Caco-2 (cell line): ENCODE results near the gene MAP2K5. TPM values are rescaled to one million over a fixed set of nuclear protein-coding genes. Genes with fewer than 3 reads are reported as not detected.

Source experiments
- BruUV-seq: library from RNA; stranded (reverse); fragments of 400-500 nt; replicated peaks from 2 replicates; lab custom pipeline; 2021; lab: Mats Ljungman, UMichigan
- CTCF ChIA-PET: fragments of 300-600 bp; sonication (Branson Sonifier 250); formaldehyde crosslinking; loops from one replicate; lab custom pipeline; 2022; ENCODE audit warnings: antibody characterized with exemption; lab: Charles Lee
- POLR2A ChIA-PET: fragments of 300-600 bp; sonication (Branson Sonifier 250); formaldehyde crosslinking; loops from one replicate; lab custom pipeline; 2022; ENCODE audit warnings: antibody characterized with exemption; lab: Charles Lee
- DNase-seq, 2 experiments: peaks; one replicate each; pipeline versions ENCODE4 v3.0.0 to v3.0.0-alpha.2; 2020 to 2022
- H3K27me3 ChIP-seq: replicated peaks from 2 replicates; pipeline ENCODE4 v1.6.0; 2011; ENCODE audit warnings: low read length; ENCODE audit not compliant: control insufficient read depth, insufficient read depth
- H3K36me3 ChIP-seq: 2 replicates; pipeline ENCODE4 v1.5.1; 2011; ENCODE audit warnings: low read length; ENCODE audit not compliant: control insufficient read depth, insufficient read depth
- H3K4me1 ChIP-seq: fragments of 250-450 bp; sonication (Bioruptor Pico); 2 replicates; pipeline ENCODE4 v1.5.1; 2020; ENCODE audit warnings: mild to moderate bottlenecking
- H3K4me3 ChIP-seq: 2 replicates; pipeline ENCODE4 v1.5.1; 2011; ENCODE audit warnings: low read depth, mild to moderate bottlenecking, control low read depth, low read length
- H3K9me3 ChIP-seq: fragments of 250-450 bp; sonication (Bioruptor Pico); 2 replicates; pipeline ENCODE4 v1.5.1; 2020; ENCODE audit warnings: mild to moderate bottlenecking, moderate library complexity
- H3K27ac Mint-ChIP-seq: one replicate; pipeline ENCODE4 v1.8.0; 2022; ENCODE audit warnings: mixed read lengths; ENCODE audit not compliant: unreplicated experiment
- H3K27me3 Mint-ChIP-seq: one replicate; pipeline ENCODE4 v1.8.0; 2022; ENCODE audit warnings: mixed read lengths; ENCODE audit not compliant: insufficient read depth, unreplicated experiment
- H3K36me3 Mint-ChIP-seq: one replicate; pipeline ENCODE4 v1.8.0; 2022; ENCODE audit warnings: mild to moderate bottlenecking, mixed read lengths; ENCODE audit not compliant: insufficient read depth, unreplicated experiment
- H3K4me1 Mint-ChIP-seq: one replicate; pipeline ENCODE4 v1.8.0; 2022; ENCODE audit warnings: low read depth, mixed read lengths; ENCODE audit not compliant: unreplicated experiment
- H3K4me3 Mint-ChIP-seq: one replicate; pipeline ENCODE4 v1.8.0; 2022; ENCODE audit warnings: mild to moderate bottlenecking, moderate library complexity, mixed read lengths; ENCODE audit not compliant: unreplicated experiment
- H3K9me3 Mint-ChIP-seq: one replicate; pipeline ENCODE4 v1.8.0; 2022; ENCODE audit warnings: mixed read lengths; ENCODE audit not compliant: unreplicated experiment
- intact Hi-C: fragments of 100-400 bp; cut with micrococcal nuclease; formaldehyde crosslinking; loops from one replicate; pipeline ENCODE4 v1.10.0; 2022; ENCODE audit not compliant: unreplicated experiment
- total RNA-seq: library from RNA; stranded (reverse); gene quantifications from 2 replicates; pipeline ENCODE4 v1.2.3, GENCODE V29; 2022
- TF ChIP-seq, protein P1 (sequence below), 2 experiments: fragments of 200-600 bp in 1 of 2; IDR thresholded peaks; 1 replicate in 1 of 2; 2 replicates in 1 of 2; pipeline versions ENCODE4 v1.5.1 to v1.8.0; 2011 to 2022; ENCODE audit warnings: antibody characterized with exemption in 1 of 2, control low read depth in 1 of 2, inconsistent platforms in 1 of 2, low read depth in 1 of 2, low read length in 1 of 2, mild to moderate bottlenecking in 1 of 2, moderate library complexity in 1 of 2; ENCODE audit not compliant: insufficient read depth in 1 of 2, severe bottlenecking in 1 of 2, unreplicated experiment in 1 of 2

Gene MAP2K5
- total RNA-seq, 1 experiment from 2014 or later: 12.2 TPM

DNA sequence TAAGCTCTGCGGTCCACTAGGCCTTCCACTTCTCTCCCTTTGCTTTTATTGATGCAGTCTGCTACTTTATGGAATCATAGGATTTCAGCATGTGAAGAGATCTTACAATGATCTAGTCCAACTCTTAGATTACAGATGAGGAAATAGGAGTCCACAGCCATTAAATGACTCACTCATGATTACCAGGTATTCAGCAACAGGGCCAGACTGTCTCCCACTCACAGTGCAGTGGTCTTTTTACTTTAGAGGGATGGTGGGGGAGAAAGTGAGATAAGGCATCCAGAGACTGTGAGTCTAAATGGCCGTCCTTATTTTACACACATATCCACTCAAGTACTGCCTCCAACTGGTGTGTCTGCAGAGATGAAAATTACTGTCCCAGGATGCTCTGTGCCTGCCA is 194.3 kb downstream of the MAP2K5 start:
- H3K9me3 Mint-ChIP-seq: no peaks in the 10 kb centered on the region
- POLR2A ChIA-PET: no interaction called here
- no peak for DNase-seq
- no peaks in the 10 kb centered on the region for H3K36me3 ChIP-seq
- intact Hi-C loops: no loop called here
- no peaks in the 10 kb centered on the region for H3K27me3 ChIP-seq
- TF ChIP-seq, protein P1, sequence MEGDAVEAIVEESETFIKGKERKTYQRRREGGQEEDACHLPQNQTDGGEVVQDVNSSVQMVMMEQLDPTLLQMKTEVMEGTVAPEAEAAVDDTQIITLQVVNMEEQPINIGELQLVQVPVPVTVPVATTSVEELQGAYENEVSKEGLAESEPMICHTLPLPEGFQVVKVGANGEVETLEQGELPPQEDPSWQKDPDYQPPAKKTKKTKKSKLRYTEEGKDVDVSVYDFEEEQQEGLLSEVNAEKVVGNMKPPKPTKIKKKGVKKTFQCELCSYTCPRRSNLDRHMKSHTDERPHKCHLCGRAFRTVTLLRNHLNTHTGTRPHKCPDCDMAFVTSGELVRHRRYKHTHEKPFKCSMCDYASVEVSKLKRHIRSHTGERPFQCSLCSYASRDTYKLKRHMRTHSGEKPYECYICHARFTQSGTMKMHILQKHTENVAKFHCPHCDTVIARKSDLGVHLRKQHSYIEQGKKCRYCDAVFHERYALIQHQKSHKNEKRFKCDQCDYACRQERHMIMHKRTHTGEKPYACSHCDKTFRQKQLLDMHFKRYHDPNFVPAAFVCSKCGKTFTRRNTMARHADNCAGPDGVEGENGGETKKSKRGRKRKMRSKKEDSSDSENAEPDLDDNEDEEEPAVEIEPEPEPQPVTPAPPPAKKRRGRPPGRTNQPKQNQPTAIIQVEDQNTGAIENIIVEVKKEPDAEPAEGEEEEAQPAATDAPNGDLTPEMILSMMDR (IDR thresholded peaks at IDR 0.05; ENCODE audit: insufficient read depth in 1 of 2, low read depth in 1 of 2, low read length in 1 of 2, severe bottlenecking in 1 of 2, unreplicated experiment in 1 of 2): no peak
- H3K4me3 Mint-ChIP-seq: no peak overlapping the region
- CTCF ChIA-PET: no interaction called here
- no peaks in the 10 kb centered on the region for H3K36me3 Mint-ChIP-seq
- H3K4me3 ChIP-seq: no peak overlapping the region
- BruUV-seq: no TSS peak
- H3K27me3 Mint-ChIP-seq: no peaks in the 10 kb centered on the region
- H3K4me1 Mint-ChIP-seq: no peaks in the 10 kb centered on the region
- no peaks in the 10 kb centered on the region for H3K4me1 ChIP-seq
- H3K27ac Mint-ChIP-seq: no peak overlapping the region
- no peaks in the 10 kb centered on the region for H3K9me3 ChIP-seq

DNA sequence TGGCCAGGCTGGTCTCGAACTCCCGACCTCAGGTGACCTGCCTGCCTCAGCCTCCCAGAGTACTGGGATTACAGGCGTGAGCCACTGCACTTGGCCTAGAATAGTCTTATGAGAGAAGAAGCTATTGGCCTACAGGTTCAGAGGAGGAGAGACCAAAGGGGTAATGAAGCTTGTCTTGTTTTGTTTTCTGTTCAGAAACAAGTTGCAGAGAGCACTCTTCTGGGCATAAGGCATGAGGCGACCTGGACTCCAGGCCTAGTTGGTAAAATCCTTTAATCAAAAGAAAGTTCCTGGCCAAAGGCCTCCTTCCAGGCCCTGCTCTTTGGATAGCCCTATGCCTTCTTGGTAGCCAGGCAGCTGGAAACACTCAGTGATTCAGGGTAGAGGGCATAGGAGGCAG is 195.6 kb downstream of the MAP2K5 start:
- H3K4me1 Mint-ChIP-seq: no peaks in the 10 kb centered on the region
- H3K4me3 ChIP-seq: no peak overlapping the region
- no TSS peak for BruUV-seq
- intact Hi-C loops: no loop called here
- H3K27ac Mint-ChIP-seq: no peak overlapping the region
- H3K27me3 Mint-ChIP-seq: no peaks in the 10 kb centered on the region
- H3K4me1 ChIP-seq: no peaks in the 10 kb centered on the region
- TF ChIP-seq, protein P1 (IDR thresholded peaks at IDR 0.05; ENCODE audit: insufficient read depth in 1 of 2, low read depth in 1 of 2, low read length in 1 of 2, severe bottlenecking in 1 of 2, unreplicated experiment in 1 of 2): no peak
- H3K4me3 Mint-ChIP-seq: no peak overlapping the region
- no peaks in the 10 kb centered on the region for H3K9me3 Mint-ChIP-seq
- H3K36me3 ChIP-seq: no peaks in the 10 kb centered on the region
- DNase-seq: no peak
- H3K9me3 ChIP-seq: no peaks in the 10 kb centered on the region
- POLR2A ChIA-PET: no interaction called here
- CTCF ChIA-PET: no interaction called here
- no peaks in the 10 kb centered on the region for H3K36me3 Mint-ChIP-seq
- no peaks in the 10 kb centered on the region for H3K27me3 ChIP-seq

DNA sequence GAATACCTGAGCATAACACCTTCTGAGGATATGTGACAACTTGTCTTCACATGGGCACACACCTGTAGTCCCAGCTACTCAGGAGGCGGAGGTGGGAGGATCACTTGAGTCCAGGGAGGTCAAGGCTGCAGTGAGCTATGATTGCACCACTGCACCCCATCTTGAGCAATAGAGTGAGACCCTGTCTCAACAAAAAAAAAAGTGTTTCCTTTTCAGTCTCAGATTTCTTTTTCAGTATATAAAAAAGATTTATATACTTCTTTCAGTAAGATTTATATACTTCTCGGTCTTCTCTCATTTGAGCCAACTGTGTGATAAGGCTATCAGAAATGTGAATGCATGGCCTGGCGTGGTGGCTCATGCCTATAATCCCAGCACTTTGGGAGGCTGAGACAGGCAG is 197.9 kb downstream of the MAP2K5 start:
- Mint-ChIP-seq H3K27me3 (no peaks in the 10 kb centered on the region), H3K27ac (no peak overlapping the region)

More for the DNA sequence above, 197.9 kb downstream of the MAP2K5 start:
- H3K9me3 ChIP-seq: no peaks in the 10 kb centered on the region
- POLR2A ChIA-PET: no interaction called here
- CTCF ChIA-PET: no interaction called here
- TF ChIP-seq, protein P1 (IDR thresholded peaks at IDR 0.05; ENCODE audit: insufficient read depth in 1 of 2, low read depth in 1 of 2, low read length in 1 of 2, severe bottlenecking in 1 of 2, unreplicated experiment in 1 of 2): no peak
- no TSS peak for BruUV-seq
- Mint-ChIP-seq H3K9me3 (no peaks in the 10 kb centered on the region), H3K36me3 (no peaks in the 10 kb centered on the region), H3K4me1 (no peaks in the 10 kb centered on the region), H3K4me3 (no peak overlapping the region)
- H3K27me3 ChIP-seq: no peaks in the 10 kb centered on the region
- no peaks in the 10 kb centered on the region for H3K36me3 ChIP-seq
- no peaks in the 10 kb centered on the region for H3K4me1 ChIP-seq
- DNase-seq: no peak
- intact Hi-C loops: no loop called here
- H3K4me3 ChIP-seq: no peak overlapping the region
